Measurements from ENCODE around the gene EXOC6B.

DNA sequence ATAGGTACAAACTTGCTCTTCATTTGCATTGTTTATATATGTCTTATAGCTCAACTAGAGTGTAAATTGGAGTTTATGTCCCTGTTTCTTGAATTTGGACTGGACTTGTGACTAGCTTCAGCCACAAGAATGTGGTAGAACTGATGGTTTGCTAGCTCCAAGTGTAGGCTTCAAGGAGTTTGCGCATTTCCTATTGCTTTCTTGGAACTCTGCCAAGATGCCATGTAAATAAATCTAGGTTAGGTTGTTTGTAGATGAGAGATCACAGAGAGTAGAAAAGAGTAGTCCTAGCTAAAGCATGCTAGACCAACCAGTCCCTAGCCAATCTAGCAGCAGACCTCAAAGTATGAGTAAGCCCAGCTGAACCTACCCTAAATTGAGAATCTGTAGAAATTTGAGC lies 495.2 kb downstream of the EXOC6B start:
- TF ChIP-seq MAX (IDR thresholded peaks at IDR 0.05), result no peak
- TF ChIP-seq CEBPB (IDR thresholded peaks at IDR 0.05), result no peak
